K562 (cell line): ENCODE measurements around the gene PREX1. TPM values are rescaled to one million over a fixed set of nuclear protein-coding genes. Genes with fewer than 3 reads are reported as not detected.

ENCODE experiments used
- ATAC-seq: fragments of 200-7000 bp; cut with Tn5 transposase; 3 replicates; pipeline ENCODE4 v1.9.1; 2020; ENCODE audit warnings: moderate library complexity
- BruUV-seq: library from RNA; stranded (reverse); fragments of 400-500 nt; replicated peaks from 2 replicates; lab custom pipeline; 2021; lab: Mats Ljungman, UMichigan
- CTCF ChIA-PET: fragments of 300-600 bp; formaldehyde crosslinking; extraction: SDS; loops from one replicate; lab custom pipeline; 2021; ENCODE audit warnings: low intra/inter-chr PET ratio; lab: Yijun Ruan, JAX
- POLR2A ChIA-PET: fragments of 300-600, 350-650 bp; sonication (Branson Sonifier 250); formaldehyde crosslinking; extraction: SDS; loops from one replicate; lab custom pipeline; 2021; ENCODE audit warnings: antibody characterized with exemption, inconsistent platforms; lab: Yijun Ruan, JAX
- DNase-seq, 4 experiments: peaks; one replicate each; pipeline versions ENCODE4 v3.0.0 to v3.0.0-alpha.2; 2011 to 2018; ENCODE audit warnings: low spot score in 3 of 4, mixed read lengths in 3 of 4; ENCODE audit errors: extremely low read depth in 1 of 4
- FAIRE-seq: peaks from 2 replicates; lab custom pipeline; 2011; peaks lifted over from hg19 to GRCh38; lab: Jason Lieb, UNC
- H2AFZ ChIP-seq: 2 replicates; pipeline ENCODE4 v1.6.0; 2011; ENCODE audit warnings: low read depth, low read length, control low read depth, inconsistent platforms
- H3K27ac ChIP-seq: fragments of 200-600 bp; 3 replicates; pipeline ENCODE4 v1.8.0; 2011; ENCODE audit warnings: low read depth, mild to moderate bottlenecking, control low read depth, inconsistent platforms, low read length, moderate library complexity, mixed read lengths; ENCODE audit errors: extremely low read depth
- H3K27me3 ChIP-seq, 2 experiments: fragments of 300-600 bp in 1 of 2; 2 replicates in 1 of 2; 3 replicates in 1 of 2; pipeline versions ENCODE4 v1.6.0 to v1.8.0; 2011; ENCODE audit warnings: inconsistent platforms in 2 of 2, low read length in 2 of 2, mild to moderate bottlenecking in 1 of 2, mixed read lengths in 1 of 2, moderate library complexity in 1 of 2; ENCODE audit not compliant: control insufficient read depth in 2 of 2, insufficient read depth in 2 of 2
- H3K36me3 ChIP-seq: fragments of 300-600 bp; 3 replicates; pipeline ENCODE4 v1.8.0; 2011; ENCODE audit warnings: mild to moderate bottlenecking, low read length, inconsistent platforms; ENCODE audit not compliant: control insufficient read depth, insufficient read depth
- H3K4me1 ChIP-seq, 2 experiments: fragments of 200-600 bp in 1 of 2; replicated peaks in 1 of 2; 2 replicates in 1 of 2; 3 replicates in 1 of 2; pipeline versions ENCODE4 v1.5.1 to v1.8.0; 2011; ENCODE audit warnings: inconsistent platforms in 2 of 2, low read length in 2 of 2, mild to moderate bottlenecking in 1 of 2, mixed read lengths in 1 of 2, moderate library complexity in 1 of 2; ENCODE audit not compliant: control insufficient read depth in 2 of 2, insufficient read depth in 2 of 2
- H3K4me2 ChIP-seq: 2 replicates; pipeline ENCODE4 v1.6.1; 2011; ENCODE audit warnings: low read length, control low read depth, inconsistent platforms, mixed read lengths; ENCODE audit not compliant: insufficient read depth
- H3K4me3 ChIP-seq: fragments of 200-600 bp; sonication (generic), shearing (Covaris generic); 2 replicates; pipeline ENCODE4 v1.5.1; 2016; ENCODE audit warnings: control low read depth, inconsistent platforms
- H3K79me2 ChIP-seq: fragments of 200-600 bp; 3 replicates; pipeline ENCODE4 v1.8.0; 2011; ENCODE audit warnings: low read length, inconsistent platforms; ENCODE audit not compliant: control insufficient read depth, insufficient read depth
- H3K9ac ChIP-seq, 2 experiments: 2 replicates each; pipeline versions ENCODE4 v1.6.0 to v1.6.1; 2011; ENCODE audit warnings: low read depth in 2 of 2, low read length in 2 of 2, control low read depth in 1 of 2, inconsistent platforms in 1 of 2, mild to moderate bottlenecking in 1 of 2, mixed read lengths in 1 of 2; ENCODE audit not compliant: insufficient read depth in 1 of 2
- H3K9me1 ChIP-seq: one replicate; pipeline ENCODE4 v1.6.0; 2011; ENCODE audit warnings: inconsistent platforms, mild to moderate bottlenecking, low read length, moderate library complexity; ENCODE audit not compliant: control insufficient read depth, insufficient read depth
- H3K9me3 ChIP-seq: replicated peaks from 2 replicates; pipeline ENCODE4 v1.5.1; 2011; ENCODE audit warnings: low read depth, low read length, inconsistent platforms; ENCODE audit not compliant: control insufficient read depth, insufficient read depth
- H4K20me1 ChIP-seq: replicated peaks from 2 replicates; pipeline ENCODE4 v1.6.1; 2011; ENCODE audit warnings: low read length, inconsistent platforms, mixed read lengths; ENCODE audit not compliant: control insufficient read depth, insufficient read depth
- FOXK1 ChIP-seq: sonication (generic); formaldehyde crosslinking; IDR thresholded peaks from 2 replicates; pipeline ENCODE4 v1.8.0; 2022; ENCODE audit warnings: missing genetic modification reagents, mild to moderate bottlenecking, borderline replicate concordance
- FOXP4 ChIP-seq: sonication (generic); formaldehyde crosslinking; IDR thresholded peaks from 2 replicates; pipeline ENCODE4 v1.8.0; 2022; ENCODE audit warnings: mild to moderate bottlenecking, missing genetic modification reagents, borderline replicate concordance
- NFE2L1 ChIP-seq: fragments of 450-650 bp; IDR thresholded peaks from 2 replicates; pipeline ENCODE4 v1.6.1; 2016; ENCODE audit warnings: missing genetic modification characterization, low read depth, mild to moderate bottlenecking, missing compliant biosample characterization, moderate library complexity, borderline replicate concordance
- PATZ1 ChIP-seq: fragments of 250-450 bp; sonication (Bioruptor Pico); IDR thresholded peaks from 2 replicates; pipeline ENCODE4 v1.5.0; 2020; ENCODE audit warnings: mild to moderate bottlenecking, borderline replicate concordance
- TFAP4 ChIP-seq: sonication (generic); formaldehyde crosslinking; IDR thresholded peaks from 2 replicates; pipeline ENCODE4 v1.8.0; 2022; ENCODE audit warnings: missing genetic modification reagents, mild to moderate bottlenecking, moderate library complexity, borderline replicate concordance
- ZBTB26 ChIP-seq: fragments of 450-650 bp; formaldehyde crosslinking; IDR thresholded peaks from 2 replicates; pipeline ENCODE4 v1.4.0; 2022; ENCODE audit warnings: missing genetic modification characterization
- WGBS: fragments of 100-300 bp; shearing (Covaris generic); methylation state at CpG from one replicate; pipeline ENCODE4 v1.1.6; 2016; ENCODE audit warnings: low coverage, mixed read lengths; ENCODE audit not compliant: insufficient coverage; ENCODE audit errors: missing lambda C conversion rate; 5-methylcytosine and 5-hydroxymethylcytosine counted together
- in situ Hi-C: fragments of 300-500 bp; cut with MboI; formaldehyde crosslinking; loops from 4 replicates; pipeline ENCODE4 v1.15.0; 2018; ENCODE audit warnings: inconsistent platforms, mixed read lengths
- intact Hi-C: fragments of 100-400 bp; cut with micrococcal nuclease; formaldehyde crosslinking; loops from 2 replicates; pipeline ENCODE4 v1.14.2; 2022
- polyA plus RNA-seq, 8 experiments: library from polyadenylated mRNA; depleted of rRNA in 4 of 8; stranded (reverse) in 5 of 8; unstranded in 3 of 8; fragments of >200 nt; fragmentation: Nextera tagmentation in 2 of 8; fragmentation: Illumina TruSeq in 1 of 8; extraction: Ambion mirVana in 2 of 8; extraction: Trizol in 1 of 8; gene quantifications; 2 replicates each; pipeline versions ENCODE4 v1.2.1 to v1.2.3, GENCODE V29; 2011 to 2014; ENCODE audit warnings: inconsistent platforms in 1 of 8, missing spikeins in 1 of 8
- total RNA-seq, 7 experiments: library from RNA; depleted of rRNA in 6 of 7; stranded (reverse); fragments of >200 nt in 6 of 7; fragmentation: Illumina TruSeq in 2 of 7; extraction: Trizol in 2 of 7; gene quantifications; 2 replicates each; pipeline versions ENCODE4 v1.2.1 to v1.2.3, GENCODE V29; 2011 to 2021; ENCODE audit warnings: low replicate concordance in 1 of 7

Gene PREX1
- total and polyA plus RNA-seq, 9 of the 15 experiments (the other 6 are each of a cell fraction or from before 2014, with no cell fraction given), result 0.37 to 10.4 (median 4.8) TPM

- TF ChIP-seq PATZ1 (CRISPR knock-in tag), result no peak
- TF ChIP-seq NFE2L1 (tag), result no peak
- no peak for TF ChIP-seq ZBTB26 (CRISPR knock-in tag)
- TF ChIP-seq TFAP4, result 0 out of 2 replicates have a peak, but pooled peaks have one; percentile 22
Measured at GRCh38 chr20:48826069-48826468, 1.7 kb downstream of the PREX1 start (continued).

- CTCF ChIA-PET, result no interaction called here
Measured at GRCh38 chr20:48825566-48825920, 2.3 kb downstream of the PREX1 start.

More at GRCh38 chr20:48825566-48825920, 2.3 kb downstream of the PREX1 start:
- DNase-seq, result no peak
- in situ Hi-C loops, result no loop called here
- Histone ChIP-seq H3K79me2 (no peaks in the 10 kb centered on the region), H3K9ac (no peak overlapping the region), H2AFZ (no peak overlapping the region), H3K36me3 (no peaks in the 10 kb centered on the region), H3K9me3 (no peaks in the 10 kb centered on the region), H3K4me3 (no peak overlapping the region), H4K20me1 (0 out of 2 replicates have a peak, but pooled peaks cover 4% of the 10 kb centered on the region), H3K4me2 (no peak overlapping the region), H3K27ac (no peak overlapping the region), H3K27me3 (no peaks in the 10 kb centered on the region)
- ATAC-seq, result no peak
- no TSS peak for BruUV-seq
- no peak for FAIRE-seq
- POLR2A ChIA-PET, result no interaction called here
- intact Hi-C loops, result no loop called here
- TF ChIP-seq FOXK1 (CRISPR knock-in tag), result no peak
- TF ChIP-seq FOXP4 (CRISPR knock-in tag), result no peak
- TF ChIP-seq, all 486 proteins: peak for 0
- H3K9me1 ChIP-seq, result no peaks in the 10 kb centered on the region
- H3K4me1 ChIP-seq, result peaks cover 10 to 17% of the 10 kb centered on the region in 2 experiments
- WGBS, result 35% methylated on average over 4 of the region's 4 CpGs
